Renal cortical epithelial cell (primary cell): ENCODE data around the gene PROS1. TPM values are rescaled to one million over a fixed set of nuclear protein-coding genes. Genes with fewer than 3 reads are reported as not detected.
"Not testable (repeated sequence)": the region's sequence is repeated elsewhere in the genome, so short reads cannot be mapped to it uniquely, and the experiment has no call there.

ENCODE experiments used
- DNase-seq: peaks from one replicate; pipeline ENCODE4 v3.0.0-alpha.2; 2011; ENCODE audit warnings: low read depth
- total RNA-seq: library from RNA; depleted of rRNA; stranded (reverse); fragments of >200 nt; gene quantifications from 2 replicates; pipeline ENCODE4 v1.2.3, GENCODE V29; 2014

PROS1 gene
- total RNA-seq, 1 donor from 2014 or later: 60.3 TPM

GRCh38 chr3:93877427-93877826 is 96.3 kb downstream of the PROS1 start:
- not testable (repeated sequence) for DNase-seq

GRCh38 chr3:93873412-93873811 is 100.3 kb downstream of the PROS1 start:
- DNase-seq: not testable (repeated sequence)

- no peak for DNase-seq
These were observed 106.3 kb downstream of the PROS1 start for GRCh38 chr3:93867425-93867824.

- DNase-seq: no peak
These were observed 112.7 kb downstream of the PROS1 start for GRCh38 chr3:93861017-93861416.

- peak; percentile 25 for DNase-seq
These were observed 118.3 kb downstream of the PROS1 start for GRCh38 chr3:93855401-93855800.

- DNase-seq: not testable (repeated sequence)
These were observed 121.5 kb downstream of the PROS1 start for GRCh38 chr3:93852228-93852627.

GRCh38 chr3:93843981-93844380 is 129.7 kb downstream of the PROS1 start:
- peak; percentile 98 for DNase-seq

- not testable (repeated sequence) for DNase-seq
These were observed 134.5 kb downstream of the PROS1 start for GRCh38 chr3:93839193-93839592.

Other genes with a start within 250 kb of the PROS1 start
- 12.2 and 16.4 TPM in 2 replicates for gene ARL13B, start 6.3 kb upstream of the PROS1 start, total RNA-seq
- not detected in 2 replicates for gene STX19, start 54.7 kb upstream of the PROS1 start, total RNA-seq
- gene DHFR2, start 89.0 kb upstream of the PROS1 start, total RNA-seq: 2.3 and 6.3 TPM in 2 replicates
- gene NSUN3, start 89.2 kb upstream of the PROS1 start, total RNA-seq: 14.6 and 15.5 TPM in 2 replicates